ENCODE results near the gene TEX22.

TEX22 gene

GRCh38 chr14:105384605-105385321, 13.6 kb upstream of the TEX22 start:
- DNase-seq (ENCODE audit: low read depth): no peak

GRCh38 chr14:105385322-105385637, 13.1 kb upstream of the TEX22 start:
- no peak for DNase-seq (ENCODE audit: low read depth)

GRCh38 chr14:105385698-105386365, 12.5 kb upstream of the TEX22 start:
- DNase-seq (ENCODE audit: low read depth): no peak

GRCh38 chr14:105386581-105387529, 11.5 kb upstream of the TEX22 start:
- DNase-seq (ENCODE audit: low read depth): no peak

GRCh38 chr14:105387530-105387922, 10.8 kb upstream of the TEX22 start:
- no peak for DNase-seq (ENCODE audit: low read depth)

- no peak for DNase-seq (ENCODE audit: low read depth)
Measured at GRCh38 chr14:105388110-105388951, 10.0 kb upstream of the TEX22 start.

GRCh38 chr14:105388976-105389375, 9.4 kb upstream of the TEX22 start:
- no peak for DNase-seq (ENCODE audit: low read depth)

- DNase-seq (ENCODE audit: low read depth): no peak
Measured at GRCh38 chr14:105389534-105389933, 8.8 kb upstream of the TEX22 start.

GRCh38 chr14:105389976-105390848, 8.1 kb upstream of the TEX22 start:
- no peak for DNase-seq (ENCODE audit: low read depth)

GRCh38 chr14:105390849-105391500, 7.4 kb upstream of the TEX22 start:
- DNase-seq (ENCODE audit: low read depth): no peak

GRCh38 chr14:105391541-105391940, 6.8 kb upstream of the TEX22 start:
- no peak for DNase-seq (ENCODE audit: low read depth)

- DNase-seq (ENCODE audit: low read depth): no peak
Measured at GRCh38 chr14:105392131-105393090, 5.9 kb upstream of the TEX22 start.

- DNase-seq (ENCODE audit: low read depth): no peak
Measured at GRCh38 chr14:105393151-105393550, 5.2 kb upstream of the TEX22 start.

- DNase-seq (ENCODE audit: low read depth): no peak
Measured at GRCh38 chr14:105394714-105395537, 3.4 kb upstream of the TEX22 start.

GRCh38 chr14:105395538-105395854, 2.8 kb upstream of the TEX22 start:
- no peak for DNase-seq (ENCODE audit: low read depth)

GRCh38 chr14:105397350-105397931, 897 bp upstream of the TEX22 start:
- DNase-seq (ENCODE audit: low read depth): no peak

GRCh38 chr14:105398726-105399465, 558 bp downstream of the TEX22 start:
- peak; percentile 34 for DNase-seq (ENCODE audit: low read depth)

GRCh38 chr14:105399466-105399775, 1.1 kb downstream of the TEX22 start:
- no peak for DNase-seq (ENCODE audit: low read depth)

Data from stimulated activated CD8-positive, alpha-beta memory T cell treated with anti-CD3 and anti-CD28 coated beads, Interleukin-4, amount 100 ng/mL, for 24 hours (primary cell).